T-helper 9 cell (primary cell): ENCODE results near the gene PSMC5.
A peak's percentile ranks its signal among the peaks of the same experiment; 100 is the strongest.
"Not testable (repeated sequence)": the region's sequence is repeated elsewhere in the genome, so short reads cannot be mapped to it uniquely, and the experiment has no call there.

ENCODE experiments used
- DNase-seq: peaks from one replicate; pipeline ENCODE4 v3.0.0-alpha.2; 2020
- total RNA-seq, 2 donors: gene quantifications; one replicate each; lab custom pipeline; 2026; lab: John Stamatoyannopoulos, UW

Gene PSMC5
- total RNA-seq: 55.3 to 89.4 reads per million in 2 donors

GRCh38 chr17:63827002-63827800 is at the start of gene PSMC5, which contains the start of gene FTSJ3:
Gene PSMC5 (plus strand): TSS chr17:63827431. CDS start chr17:63827491, 60 bp downstream.
Gene FTSJ3 (minus strand): TSS chr17:63827663. CDS start chr17:63826902, 761 bp downstream.
- peak; percentile 91 for DNase-seq

GRCh38 chr17:63780507-63780906 is 46.7 kb upstream of the PSMC5 start:
- no peak for DNase-seq

GRCh38 chr17:63780928-63781327 is 46.3 kb upstream of the PSMC5 start:
- no peak for DNase-seq

- DNase-seq: no peak
Measured at GRCh38 chr17:63783522-63783921, 43.7 kb upstream of the PSMC5 start.

GRCh38 chr17:63785556-63785955 is 41.7 kb upstream of the PSMC5 start:
- DNase-seq: no peak

GRCh38 chr17:63786117-63786516 is 41.1 kb upstream of the PSMC5 start:
- no peak for DNase-seq

GRCh38 chr17:63786971-63787711 is 40.1 kb upstream of the PSMC5 start:
- DNase-seq: no peak

- DNase-seq: no peak
Measured at GRCh38 chr17:63790057-63790456, 37.2 kb upstream of the PSMC5 start.

- no peak for DNase-seq
Measured at GRCh38 chr17:63792055-63792729, 35.0 kb upstream of the PSMC5 start.

GRCh38 chr17:63796375-63796774 is 30.9 kb upstream of the PSMC5 start:
- DNase-seq: not testable (repeated sequence)

- DNase-seq: no peak
Measured at GRCh38 chr17:63798572-63799106, 28.6 kb upstream of the PSMC5 start.

GRCh38 chr17:63800783-63801182 is 26.4 kb upstream of the PSMC5 start:
- no peak for DNase-seq

- no peak for DNase-seq
Measured at GRCh38 chr17:63804328-63804727, 22.9 kb upstream of the PSMC5 start.

GRCh38 chr17:63805591-63805990 is 21.6 kb upstream of the PSMC5 start:
- DNase-seq: no peak

- no peak for DNase-seq
Measured at GRCh38 chr17:63809970-63810369, 17.3 kb upstream of the PSMC5 start.

GRCh38 chr17:63816123-63816522 is 11.1 kb upstream of the PSMC5 start:
- DNase-seq: no peak

- DNase-seq: no peak
Measured at GRCh38 chr17:63816669-63817068, 10.6 kb upstream of the PSMC5 start.

GRCh38 chr17:63817736-63818385 is 9.4 kb upstream of the PSMC5 start:
- DNase-seq: no peak

- no peak for DNase-seq
Measured at GRCh38 chr17:63819131-63819530, 8.1 kb upstream of the PSMC5 start.

- DNase-seq: no peak
Measured at GRCh38 chr17:63819585-63820537, 7.4 kb upstream of the PSMC5 start.

GRCh38 chr17:63820963-63821561 is 6.2 kb upstream of the PSMC5 start:
- DNase-seq: no peak
